Stomach (tissue), 4 donors: ENCODE data around the gene PPP6C.

Experiments used
- CTCF ChIP-seq, 7 experiments: fragments of 450-650 bp in 4 of 7; fragments of 200-600 bp in 3 of 7; sonication (generic) in 3 of 7; IDR thresholded peaks; one replicate each; pipeline ENCODE4 v1.5.1; 2016 to 2019; ENCODE audit warnings: antibody characterized with exemption in 7 of 7, control low read depth in 2 of 7, mild to moderate bottlenecking in 1 of 7
- POLR2A ChIP-seq, 4 donors: fragments of 450-650 bp; IDR thresholded peaks; one replicate each; pipeline ENCODE4 v1.6.1; 2016; ENCODE audit warnings: antibody characterized with exemption in 4 of 4, control low read depth in 2 of 4, mild to moderate bottlenecking in 1 of 4, moderate library complexity in 1 of 4
- POLR2AphosphoS5 ChIP-seq, 3 donors: sonication (generic); formaldehyde crosslinking; IDR thresholded peaks; one replicate each; pipeline ENCODE4 v1.6.1; 2016; ENCODE audit warnings: antibody characterized with exemption in 3 of 3

- TF ChIP-seq CTCF (IDR thresholded peaks at IDR 0.05) (no peak), POLR2AphosphoS5 (IDR thresholded peaks at IDR 0.05) (no peak), POLR2A (IDR thresholded peaks at IDR 0.05) (no peak)
These were observed 47.9 kb downstream of the PPP6C start for GRCh38 chr9:125141751-125142150.
